ENCODE measurements around the gene PPAT. TPM values are rescaled to one million over a fixed set of nuclear protein-coding genes. Genes with fewer than 3 reads are reported as not detected.

PPAT gene
- total and polyA plus RNA-seq, 2 donors (not counting 3 experiments of a cell fraction or from before 2014, with no cell fraction given) = 4.3 to 25.5 TPM

GRCh38 chr4:56433280-56433679 lies 2.1 kb downstream of the PPAT start:
- Histone ChIP-seq H3K9me3 (replicated peaks; ENCODE audit: control insufficient read depth, insufficient read depth, low read length) (no peaks in the 10 kb centered on the region), H3K9me1 (replicated peaks; ENCODE audit: control insufficient read depth, extremely low read depth, insufficient read depth, low read length) (peaks cover 6% of the 10 kb centered on the region), H3K4me2 (ENCODE audit: insufficient read depth, low read length) (peak overlapping the region; percentile 90), H2AFZ (ENCODE audit: low read depth, low read length) (no peak overlapping the region), H3K4me3 (replicated peaks in 1 of 3; ENCODE audit: insufficient read depth in 1 of 3, low read depth in 1 of 3, low read length in 3 of 3) (no peak overlapping the region), H3K27me3 (ENCODE audit: control insufficient read depth in 2 of 2, insufficient read depth in 2 of 2, low read length in 2 of 2) (no peaks in the 10 kb centered on the region), H3K27ac (ENCODE audit: insufficient read depth, low read depth, low read length) (no peak overlapping the region), H3K79me2 (ENCODE audit: control insufficient read depth, insufficient read depth, low read length) (peaks cover 85% of the 10 kb centered on the region), H4K20me1 (replicated peaks; ENCODE audit: control insufficient read depth, extremely low read depth, insufficient read depth, low read length) (no peaks in the 10 kb centered on the region), H3K4me1 (ENCODE audit: control insufficient read depth, extremely low read depth, insufficient read depth, low read length) (peaks cover 24% of the 10 kb centered on the region), H3K9ac (replicated peaks; ENCODE audit: extremely low read depth, insufficient read depth, low read length) (no peak overlapping the region), H3K36me3 (ENCODE audit: control insufficient read depth in 2 of 2, extremely low read depth in 1 of 2, insufficient read depth in 2 of 2, low read length in 2 of 2) (no peaks in the 10 kb centered on the region)
- intact Hi-C loops (cut with micrococcal nuclease) = loop anchor here (10.0 kb wide), 1 partner anchor 488 kb away; the partner anchor contains the start of gene CEP135
- no TSS peak for BruUV-seq (replicated peaks)
- FAIRE-seq = no peak
- CTCF ChIA-PET = interaction anchor here (3.5 kb wide), 1 partner anchor 8 kb away, joined by 27 read pairs; no protein-coding TSS in a partner anchor
- TF ChIP-seq JUN (IDR thresholded peaks at IDR 0.05; ENCODE audit: borderline replicate concordance, insufficient read depth, insufficient read length, low read depth) = no peak
- POLR2A ChIA-PET = no interaction called here
- dilution Hi-C loops (cut with MboI; ENCODE audit: extremely low pct_ligation_motif_present, low sequenced_read_pairs) = no loop called here
- DNase-seq (ENCODE audit: low read depth, low spot score) = no peak

GRCh38 chr4:56430203-56430602 lies 5.2 kb downstream of the PPAT start:
- Histone ChIP-seq H3K4me2 (ENCODE audit: insufficient read depth, low read length) (no peak overlapping the region), H3K9ac (replicated peaks; ENCODE audit: extremely low read depth, insufficient read depth, low read length) (no peak overlapping the region), H3K9me1 (replicated peaks; ENCODE audit: control insufficient read depth, extremely low read depth, insufficient read depth, low read length) (peaks cover 6% of the 10 kb centered on the region), H3K9me3 (replicated peaks; ENCODE audit: control insufficient read depth, insufficient read depth, low read length) (no peaks in the 10 kb centered on the region), H2AFZ (ENCODE audit: low read depth, low read length) (no peak overlapping the region), H4K20me1 (replicated peaks; ENCODE audit: control insufficient read depth, extremely low read depth, insufficient read depth, low read length) (no peaks in the 10 kb centered on the region), H3K4me3 (replicated peaks in 1 of 3; ENCODE audit: insufficient read depth in 1 of 3, low read depth in 1 of 3, low read length in 3 of 3) (no peak overlapping the region), H3K4me1 (ENCODE audit: control insufficient read depth, extremely low read depth, insufficient read depth, low read length) (peaks cover 16% of the 10 kb centered on the region), H3K79me2 (ENCODE audit: control insufficient read depth, insufficient read depth, low read length) (peaks cover 94% of the 10 kb centered on the region), H3K27ac (ENCODE audit: insufficient read depth, low read depth, low read length) (no peak overlapping the region), H3K36me3 (ENCODE audit: control insufficient read depth in 2 of 2, extremely low read depth in 1 of 2, insufficient read depth in 2 of 2, low read length in 2 of 2) (no peaks in the 10 kb centered on the region), H3K27me3 (ENCODE audit: control insufficient read depth in 2 of 2, insufficient read depth in 2 of 2, low read length in 2 of 2) (no peaks in the 10 kb centered on the region)
- FAIRE-seq (no peak), DNase-seq (ENCODE audit: low read depth, low spot score) (no peak)
- no TSS peak for BruUV-seq (replicated peaks)
- ChIA-PET POLR2A (no interaction called here), CTCF (interaction anchor here (1.1 kb wide), 1 partner anchor 19 kb away, joined by 3 read pairs; no protein-coding TSS in a partner anchor)
- dilution Hi-C loops (cut with MboI; ENCODE audit: extremely low pct_ligation_motif_present, low sequenced_read_pairs) (no loop called here), intact Hi-C loops (cut with micrococcal nuclease) (loop anchor here (10.0 kb wide), 1 partner anchor 485 kb away; the partner anchor contains the start of gene CEP135)
- TF ChIP-seq GATA2 (IDR thresholded peaks at IDR 0.05; ENCODE audit: insufficient read depth, insufficient read length, low read depth, low read length) (no peak), POLR2AphosphoS5 (IDR thresholded peaks at IDR 0.05; ENCODE audit: insufficient read depth, low read depth, low read length) (no peak), JUN (IDR thresholded peaks at IDR 0.05; ENCODE audit: borderline replicate concordance, insufficient read depth, insufficient read length, low read depth) (no peak), POLR2A (IDR thresholded peaks at IDR 0.05; ENCODE audit: low read depth, low read length) (no peak)
